Muscle of back (tissue), 11 donors: ENCODE results near the gene PSMA2. TPM values are rescaled to one million over a fixed set of nuclear protein-coding genes. Genes with fewer than 3 reads are reported as not detected.
"Not testable (repeated sequence)": the region's sequence is repeated elsewhere in the genome, so short reads cannot be mapped to it uniquely, and the experiment has no call there.

Experiments used
- DNase-seq, 3 donors: peaks; one replicate each; pipeline versions ENCODE4 v3.0.0 to v3.0.0-alpha.2; 2013
- polyA plus RNA-seq, 10 donors: library from polyadenylated mRNA; unstranded; fragments of 120-200 nt; gene quantifications; one replicate each; pipeline ENCODE4 v1.2.1, GENCODE V29; 2013; ENCODE audit not compliant: insufficient read length in 10 of 10

Gene PSMA2
- polyA plus RNA-seq, 10 donors = 114 to 150 (median 127) TPM

- peak; percentile 94 to 97 (median 95) for DNase-seq
Measured at GRCh38 chr7:42911454-42912447, 20.2 kb downstream of the PSMA2 start, which contains the start of gene C7orf25. TSS of gene C7orf25 (minus strand) at chr7:42912070. CDS start at chr7:42910900, 1,170 bp downstream.

- no peak for DNase-seq
Measured at GRCh38 chr7:42910306-42910705, 21.7 kb downstream of the PSMA2 start.

GRCh38 chr7:42907316-42907715 is 24.7 kb downstream of the PSMA2 start:
- no peak for DNase-seq

GRCh38 chr7:42906181-42906580 is 25.8 kb downstream of the PSMA2 start:
- no peak for DNase-seq

- no peak for DNase-seq
Measured at GRCh38 chr7:42902331-42902730, 29.6 kb downstream of the PSMA2 start.

GRCh38 chr7:42900842-42901241 is 31.1 kb downstream of the PSMA2 start:
- DNase-seq = no peak

- no peak for DNase-seq
Measured at GRCh38 chr7:42893346-42894240, 38.4 kb downstream of the PSMA2 start.

GRCh38 chr7:42886893-42887505 is 45.0 kb downstream of the PSMA2 start:
- DNase-seq = no peak

- DNase-seq = no peak
Measured at GRCh38 chr7:42886129-42886528, 45.8 kb downstream of the PSMA2 start.

- DNase-seq = not testable (repeated sequence)
Measured at GRCh38 chr7:42885183-42885582, 46.8 kb downstream of the PSMA2 start.

GRCh38 chr7:42883950-42884349 is 48.0 kb downstream of the PSMA2 start:
- DNase-seq = no peak

- no peak for DNase-seq
Measured at GRCh38 chr7:42880392-42880791, 51.6 kb downstream of the PSMA2 start.

- DNase-seq = no peak
Measured at GRCh38 chr7:42878303-42878702, 53.7 kb downstream of the PSMA2 start.

GRCh38 chr7:42877862-42878261 is 54.1 kb downstream of the PSMA2 start:
- no peak for DNase-seq

- peak; percentile 45 to 73 (median 57) for DNase-seq
Measured at GRCh38 chr7:42876182-42877068, 55.5 kb downstream of the PSMA2 start.

- DNase-seq = no peak
Measured at GRCh38 chr7:42869131-42870020, 62.6 kb downstream of the PSMA2 start.

- no peak for DNase-seq
Measured at GRCh38 chr7:42868480-42868879, 63.5 kb downstream of the PSMA2 start.
